Transverse colon (tissue), 4 donors: Measurements from ENCODE around the gene ENDOV. TPM values are rescaled to one million over a fixed set of nuclear protein-coding genes. Genes with fewer than 3 reads are reported as not detected.

Experiments
- DNase-seq: peaks from one replicate; pipeline ENCODE4 v3.0.0-alpha.2; 2019
- H3K27ac ChIP-seq, 4 donors: fragments of 200-600 bp; sonication (generic); 2 replicates each; pipeline ENCODE4 v1.5.1; 2016 to 2018; ENCODE audit warnings: inconsistent platforms in 4 of 4
- H3K27me3 ChIP-seq: fragments of 200-600 bp; sonication (generic); 2 replicates; pipeline ENCODE4 v1.5.1; 2017; ENCODE audit warnings: inconsistent platforms
- H3K36me3 ChIP-seq, 4 donors: fragments of 200-600 bp; sonication (generic); 2 replicates each; pipeline ENCODE4 v1.5.1; 2017 to 2019; ENCODE audit warnings: inconsistent platforms in 4 of 4
- H3K4me1 ChIP-seq, 4 donors: fragments of 200-600 bp; sonication (generic); 2 replicates each; pipeline ENCODE4 v1.5.1; 2017 to 2020; ENCODE audit warnings: inconsistent platforms in 4 of 4
- H3K4me3 ChIP-seq, 4 donors: fragments of 200-600 bp; sonication (generic); 1 replicate in 1 of 4; 2 replicates in 3 of 4; pipeline versions ENCODE4 v1.5.1 to v1.6.1; 2017 to 2019; ENCODE audit warnings: inconsistent platforms in 4 of 4
- H3K9me3 ChIP-seq, 2 donors: fragments of 200-600 bp; sonication (generic); 2 replicates each; pipeline ENCODE4 v1.5.1; 2017 to 2019; ENCODE audit warnings: inconsistent platforms in 2 of 2
- CTCF ChIP-seq, 5 experiments: fragments of 200-600 bp in 3 of 5; fragments of 450-650 bp in 2 of 5; sonication (generic) in 3 of 5; IDR thresholded peaks; 1 replicate in 2 of 5; 2 replicates in 3 of 5; pipeline ENCODE4 v1.5.1; 2016 to 2017; ENCODE audit warnings: antibody characterized with exemption in 5 of 5, inconsistent platforms in 3 of 5, mild to moderate bottlenecking in 2 of 5, moderate library complexity in 1 of 5
- EP300 ChIP-seq: sonication (generic); formaldehyde crosslinking; IDR thresholded peaks from one replicate; pipeline ENCODE4 v1.6.1; 2017; ENCODE audit warnings: antibody characterized with exemption, low read depth
- POLR2A ChIP-seq: fragments of 450-650 bp; IDR thresholded peaks from one replicate; pipeline ENCODE4 v1.6.1; 2016; ENCODE audit warnings: antibody characterized with exemption, mild to moderate bottlenecking, moderate library complexity
- POLR2AphosphoS5 ChIP-seq, 3 donors: sonication (generic); formaldehyde crosslinking; IDR thresholded peaks; one replicate each; pipeline ENCODE4 v1.6.1; 2016; ENCODE audit warnings: antibody characterized with exemption in 3 of 3
- WGBS, 2 donors: methylation state at CpG; one replicate each; pipeline ENCODE4 v1.1.5; 2018; ENCODE audit warnings: low coverage in 1 of 2; 5-methylcytosine and 5-hydroxymethylcytosine counted together
- in situ Hi-C, 4 donors: fragments of 200-750 bp; cut with MboI; loops; one replicate each; pipeline versions ENCODE4 v1.15.0 to v1.15.1; 2017; ENCODE audit warnings: low sequenced_read_pairs in 3 of 4, low pct_ligation_motif_present in 1 of 4, low pct_unique_long_range_greater_than_20kb in 1 of 4
- intact Hi-C: fragments of 100-400 bp; cut with DNase I; formaldehyde crosslinking; loops from one replicate; pipeline ENCODE4 v1.15.1; 2023; ENCODE audit warnings: low total_unique reads
- total RNA-seq, 4 donors: library from RNA; depleted of rRNA; stranded (reverse); fragments of >200 nt; gene quantifications; one replicate each; pipeline ENCODE4 v1.1.0, GENCODE V29; 2016

Gene ENDOV
- total RNA-seq, 4 donors from 2014 or later, result 14.9 to 26.9 (median 19.9) TPM

GRCh38 chr17:80380555-80381002 is 34.4 kb upstream of the ENDOV start:
- Histone ChIP-seq H3K27me3 (no peaks in the 10 kb centered on the region), H3K36me3 (peaks cover 0 to 79% (median 36%) of the 10 kb centered on the region in 4 donors), H3K4me3 (no peak overlapping the region), H3K27ac (no peak overlapping the region), H3K9me3 (no peaks in the 10 kb centered on the region), H3K4me1 (no peaks in the 10 kb centered on the region)
- 89 to 94% methylated on average over 3 to 21 of the region's 21 CpGs for whole genome bisulfite sequencing, 2 donors
- in situ Hi-C loops, result no loop called here
- DNase-seq, result no peak
- TF ChIP-seq EP300, result no peak
- no peak for TF ChIP-seq CTCF (IDR thresholded peaks at IDR 0.05)
- no peak for TF ChIP-seq POLR2AphosphoS5 (IDR thresholded peaks at IDR 0.05)
- TF ChIP-seq POLR2A, result no peak
- intact Hi-C loops, result no loop called here

GRCh38 chr17:80381416-80381923 is 33.5 kb upstream of the ENDOV start:
- WGBS, 2 donors, result 96% methylated on average over 18 of the region's 18 CpGs; no CpG with 5 or more reads in 1 of the 2 donors
- no peak for DNase-seq
- Histone ChIP-seq H3K9me3 (no peaks in the 10 kb centered on the region), H3K36me3 (peaks cover 0 to 80% (median 36%) of the 10 kb centered on the region in 4 donors), H3K4me3 (no peak overlapping the region), H3K27me3 (no peaks in the 10 kb centered on the region), H3K4me1 (no peaks in the 10 kb centered on the region), H3K27ac (no peak overlapping the region)
- in situ Hi-C loops, result no loop called here
- intact Hi-C loops, result no loop called here
- TF ChIP-seq POLR2AphosphoS5 (IDR thresholded peaks at IDR 0.05), result no peak
- no peak for TF ChIP-seq CTCF (IDR thresholded peaks at IDR 0.05)
- TF ChIP-seq POLR2A, result no peak
- TF ChIP-seq EP300, result no peak

GRCh38 chr17:80382446-80382845 is 32.5 kb upstream of the ENDOV start:
- H3K4me3 ChIP-seq, result no peak overlapping the region
- no peak for DNase-seq
- H3K27me3 ChIP-seq, result no peaks in the 10 kb centered on the region
- in situ Hi-C loops (no loop called here), intact Hi-C loops (no loop called here)
- peaks cover 0 to 80% (median 36%) of the 10 kb centered on the region in 4 donors for H3K36me3 ChIP-seq
- no peak overlapping the region for H3K27ac ChIP-seq
- TF ChIP-seq EP300, result no peak
- no peak for TF ChIP-seq POLR2A
- no peak for TF ChIP-seq CTCF (IDR thresholded peaks at IDR 0.05)
- no peak for TF ChIP-seq POLR2AphosphoS5 (IDR thresholded peaks at IDR 0.05)
- 92% methylated on average over 3 of the region's 3 CpGs; no CpG with 5 or more reads in 1 of the 2 donors for WGBS, 2 donors
- H3K9me3 ChIP-seq, result no peaks in the 10 kb centered on the region
- H3K4me1 ChIP-seq, result no peaks in the 10 kb centered on the region

- intact Hi-C loops (no loop called here), in situ Hi-C loops (no loop called here)
- TF ChIP-seq CTCF (IDR thresholded peaks at IDR 0.05), result no peak
- TF ChIP-seq EP300, result no peak
- TF ChIP-seq POLR2AphosphoS5 (IDR thresholded peaks at IDR 0.05), result no peak
- TF ChIP-seq POLR2A, result no peak
- Histone ChIP-seq H3K4me1 (no peaks in the 10 kb centered on the region), H3K27ac (no peak overlapping the region), H3K9me3 (no peaks in the 10 kb centered on the region), H3K36me3 (peaks cover 0 to 78% (median 35%) of the 10 kb centered on the region in 4 donors), H3K27me3 (no peaks in the 10 kb centered on the region), H3K4me3 (no peak overlapping the region)
- WGBS, 2 donors, result 88 to 100% methylated on average over 1 to 8 of the region's 8 CpGs
- DNase-seq, result no peak
These were observed 32.0 kb upstream of the ENDOV start for GRCh38 chr17:80382956-80383355.
